Erythroblast (primary cell): ENCODE measurements around the gene SORT1.

ENCODE experiments used
- DNase-seq, 2 experiments: peaks; one replicate each; lab custom pipeline; 2025; lab: John Stamatoyannopoulos, UW
- GATA1 ChIP-seq: IDR thresholded peaks from 2 replicates; pipeline ENCODE4 v1.6.1; 2011; ENCODE audit warnings: low read depth, mild to moderate bottlenecking, control low read depth, low read length, moderate library complexity
- POLR2A ChIP-seq: IDR thresholded peaks from 2 replicates; pipeline ENCODE4 v1.6.1; 2011; ENCODE audit warnings: mild to moderate bottlenecking, low read length

SORT1 gene

GRCh38 chr1:109392788-109393616, 4.7 kb downstream of the SORT1 start:
- peak; percentile 35 to 47 for DNase-seq

GRCh38 chr1:109392037-109392787, 5.5 kb downstream of the SORT1 start:
- TF ChIP-seq GATA1 (no peak), POLR2A (no peak)
- no peak for DNase-seq

More at GRCh38 chr1:109392788-109393616, 4.7 kb downstream of the SORT1 start:
- no peak for TF ChIP-seq POLR2A
- TF ChIP-seq GATA1, result no peak

GRCh38 chr1:109391626-109392025, 6.1 kb downstream of the SORT1 start:
- DNase-seq, result peak in 1 of 2 experiments; percentile 7
- no peak for TF ChIP-seq POLR2A

GRCh38 chr1:109391157-109391556, 6.6 kb downstream of the SORT1 start:
- DNase-seq, result no peak
- TF ChIP-seq POLR2A (no peak), GATA1 (no peak)

GRCh38 chr1:109389638-109390341, 7.9 kb downstream of the SORT1 start:
- peak; percentile 23 to 54 for DNase-seq
- TF ChIP-seq GATA1, result no peak

GRCh38 chr1:109388884-109389637, 8.7 kb downstream of the SORT1 start:
- TF ChIP-seq POLR2A (no peak), GATA1 (no peak)
- DNase-seq, result peak; percentile 45 to 53

GRCh38 chr1:109388208-109388711, 9.5 kb downstream of the SORT1 start:
- TF ChIP-seq GATA1, result no peak
- TF ChIP-seq POLR2A, result no peak
- no peak for DNase-seq

GRCh38 chr1:109386054-109386717, 11.5 kb downstream of the SORT1 start:
- TF ChIP-seq GATA1 (no peak), POLR2A (no peak)
- no peak for DNase-seq

GRCh38 chr1:109385417-109385816, 12.3 kb downstream of the SORT1 start:
- TF ChIP-seq POLR2A (no peak), GATA1 (no peak)
- DNase-seq, result no peak

- DNase-seq, result no peak
- no peak for TF ChIP-seq POLR2A
- no peak for TF ChIP-seq GATA1
These were observed 13.9 kb downstream of the SORT1 start for GRCh38 chr1:109383854-109384253.

GRCh38 chr1:109383087-109383779, 14.5 kb downstream of the SORT1 start:
- no peak for DNase-seq
- TF ChIP-seq POLR2A, result no peak
- no peak for TF ChIP-seq GATA1

- no peak for DNase-seq
- TF ChIP-seq GATA1 (no peak), POLR2A (no peak)
These were observed 16.1 kb downstream of the SORT1 start for GRCh38 chr1:109381573-109381972.

GRCh38 chr1:109379907-109380306, 17.8 kb downstream of the SORT1 start:
- TF ChIP-seq POLR2A (no peak), GATA1 (no peak)
- DNase-seq, result no peak
